ENCODE results near the gene GJB4.
"Not testable (repeated sequence)": the region's sequence is repeated elsewhere in the genome, so short reads cannot be mapped to it uniquely, and the experiment has no call there.

GJB4 gene

GRCh38 chr1:34794790-34795180 is 35.2 kb downstream of the GJB4 start:
- DNase-seq (ENCODE audit: low read depth in 2 of 3, low spot score in 1 of 3) = no peak

DNA sequence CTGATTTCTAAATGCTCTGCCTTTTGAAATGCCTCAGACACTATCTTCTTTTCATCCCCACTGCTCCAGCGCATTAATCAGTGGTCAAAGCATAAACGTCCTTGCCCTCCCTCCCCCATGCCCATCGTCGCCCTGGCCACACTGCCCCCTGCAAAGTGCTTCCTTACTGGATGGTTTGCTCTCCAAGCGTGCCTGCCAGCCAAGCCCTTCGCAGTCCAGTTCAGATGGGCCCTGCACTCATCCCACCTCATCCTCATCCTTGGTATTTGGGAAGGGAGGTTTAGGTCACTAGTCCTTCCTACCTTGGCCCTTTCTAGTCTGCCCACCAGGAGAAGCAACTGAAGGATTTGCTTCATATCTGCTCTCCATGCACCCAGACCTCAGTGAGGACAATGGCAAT is 36.4 kb downstream of the GJB4 start:
- no peak for DNase-seq (ENCODE audit: low read depth in 2 of 3, low spot score in 1 of 3)

- no peak for DNase-seq (ENCODE audit: low read depth in 2 of 3, low spot score in 1 of 3)
These were observed 37.5 kb downstream of the GJB4 start for GRCh38 chr1:34796990-34797389.

DNA sequence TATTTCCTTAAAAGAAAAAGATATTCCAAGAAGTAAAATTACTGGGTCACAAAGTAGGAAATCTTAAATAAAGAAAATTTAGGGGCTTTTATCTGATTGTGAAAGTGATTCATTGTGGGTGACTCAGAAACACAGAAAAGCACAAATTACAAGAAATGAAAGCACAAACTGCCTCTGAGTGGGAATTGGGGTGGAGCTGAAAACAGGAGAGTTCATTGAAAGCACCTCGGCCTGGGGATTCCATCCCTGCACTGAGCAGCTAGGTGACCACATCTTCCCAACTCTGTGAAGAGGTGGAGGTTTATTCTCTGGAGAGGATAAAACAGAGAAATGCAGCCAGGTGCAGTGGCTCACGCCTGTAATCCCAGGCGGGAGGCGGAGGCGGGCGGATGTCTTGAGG is 40.7 kb downstream of the GJB4 start:
- peak in 2 of 3 donors; percentile 12 to 26 for DNase-seq (ENCODE audit: low read depth in 2 of 3, low spot score in 1 of 3)

GRCh38 chr1:34803770-34804169 is 44.2 kb downstream of the GJB4 start:
- no peak for DNase-seq (ENCODE audit: low read depth in 2 of 3, low spot score in 1 of 3)

DNA sequence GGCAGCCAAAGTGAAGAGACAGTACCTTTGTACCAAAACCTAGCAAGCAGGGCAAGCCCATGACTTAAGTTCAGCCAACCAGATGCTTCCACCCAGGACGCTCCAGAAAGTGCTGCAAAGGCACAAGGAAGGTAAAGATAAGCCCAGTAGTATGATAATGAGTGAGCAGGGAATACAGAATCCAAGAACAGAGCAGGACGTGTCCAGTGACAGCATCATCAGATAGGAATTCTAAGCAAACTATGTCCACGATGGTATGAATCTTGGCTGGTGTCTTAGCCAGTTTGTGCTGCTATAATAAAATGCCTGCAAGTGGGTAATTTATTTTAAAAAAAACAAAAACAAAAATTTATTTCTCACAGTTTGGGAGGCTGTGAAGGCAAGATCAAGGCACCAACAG is 46.9 kb downstream of the GJB4 start:
- DNase-seq (ENCODE audit: low read depth in 2 of 3, low spot score in 1 of 3) = no peak

DNA sequence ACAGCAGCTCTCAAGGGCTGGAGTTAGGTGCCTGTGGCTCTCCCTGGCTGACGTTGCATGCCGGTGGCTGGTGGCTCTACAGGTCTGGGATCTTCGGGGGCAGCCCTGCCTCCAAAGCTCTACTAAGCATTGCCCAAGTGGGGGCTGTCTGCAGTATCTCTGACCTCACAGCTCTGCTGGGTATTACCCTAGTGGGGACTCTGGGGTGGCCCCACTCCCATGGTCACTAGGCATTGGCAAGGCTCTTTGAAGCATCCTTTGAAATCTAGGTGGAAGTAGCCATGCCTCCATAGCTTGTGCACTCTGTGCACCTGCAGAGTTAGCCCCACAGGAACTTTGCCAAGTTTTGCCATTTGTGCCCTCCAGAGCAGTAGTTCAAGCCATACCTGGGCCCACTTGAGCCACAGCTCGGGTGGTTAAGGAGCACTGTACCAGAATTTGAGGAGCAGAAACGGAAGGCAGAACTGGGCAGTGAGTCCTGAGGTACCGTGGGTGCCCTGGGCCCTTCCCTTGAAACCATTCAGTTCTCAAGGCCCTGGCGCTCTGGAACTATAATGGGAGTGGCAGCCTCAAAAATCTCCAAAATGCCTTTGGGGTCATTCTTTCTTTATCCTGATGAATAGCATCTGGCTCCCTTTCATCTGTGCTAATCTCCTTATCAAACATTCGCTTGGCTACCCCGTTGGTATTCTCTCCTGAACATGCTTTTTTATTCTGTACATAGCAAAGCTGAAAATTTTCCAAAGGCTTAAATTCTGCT is 48.7 kb downstream of the GJB4 start:
- no peak for DNase-seq (ENCODE audit: low read depth in 2 of 3, low spot score in 1 of 3)

- DNase-seq (ENCODE audit: low read depth in 2 of 3, low spot score in 1 of 3) = not testable (repeated sequence)
These were observed 51.2 kb downstream of the GJB4 start for GRCh38 chr1:34810781-34811180.

Measured in stimulated activated CD4-positive, alpha-beta T cell treated with anti-CD3 and anti-CD28 coated beads, Interleukin-12 subunit alpha, Interleukin-12 subunit beta, amount 100 ng/mL, for 48 hours (primary cell).